HG03520 (cell line): ENCODE data around the gene APOC4.
"Not testable (repeated sequence)": the region's sequence is repeated elsewhere in the genome, so short reads cannot be mapped to it uniquely, and the experiment has no call there.

Experiments
- ATAC-seq: cut with Tn5 transposase; IDR thresholded peaks from one replicate; pipeline ENCODE4 v1.9.1; 2021; ENCODE audit warnings: mild to moderate bottlenecking, moderate library complexity; ENCODE audit not compliant: unreplicated experiment

APOC4 gene, protein sequence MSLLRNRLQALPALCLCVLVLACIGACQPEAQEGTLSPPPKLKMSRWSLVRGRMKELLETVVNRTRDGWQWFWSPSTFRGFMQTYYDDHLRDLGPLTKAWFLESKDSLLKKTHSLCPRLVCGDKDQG

DNA sequence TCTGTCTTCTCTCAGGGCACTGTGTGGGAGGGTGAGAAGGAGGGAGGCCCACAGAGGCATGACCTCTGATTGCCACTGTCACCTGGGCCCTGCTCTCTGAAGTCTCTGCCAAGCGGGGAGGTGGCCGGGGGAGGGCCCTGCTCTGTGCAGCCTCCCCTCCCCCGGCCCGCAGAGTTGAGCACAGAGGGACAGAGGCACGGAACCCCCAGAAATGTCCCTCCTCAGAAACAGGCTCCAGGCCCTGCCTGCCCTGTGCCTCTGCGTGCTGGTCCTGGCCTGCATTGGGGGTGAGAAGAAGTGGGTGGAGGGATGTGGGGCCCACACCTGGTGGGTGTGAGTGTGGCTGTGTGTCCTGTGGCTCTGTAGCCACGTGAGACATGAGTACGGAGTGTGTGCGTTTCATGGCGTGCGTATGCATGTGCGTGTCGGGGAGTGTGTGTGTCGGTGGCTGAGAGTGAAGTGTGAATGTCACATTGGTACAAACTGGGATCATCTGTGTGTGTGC lies at the start of gene APOC4:
Gene APOC4, plus strand, starts transcription at position 171 of the 505 bp plus-strand sequence. Its CDS starts 41 bp downstream, at position 212.
- ATAC-seq = no peak

DNA sequence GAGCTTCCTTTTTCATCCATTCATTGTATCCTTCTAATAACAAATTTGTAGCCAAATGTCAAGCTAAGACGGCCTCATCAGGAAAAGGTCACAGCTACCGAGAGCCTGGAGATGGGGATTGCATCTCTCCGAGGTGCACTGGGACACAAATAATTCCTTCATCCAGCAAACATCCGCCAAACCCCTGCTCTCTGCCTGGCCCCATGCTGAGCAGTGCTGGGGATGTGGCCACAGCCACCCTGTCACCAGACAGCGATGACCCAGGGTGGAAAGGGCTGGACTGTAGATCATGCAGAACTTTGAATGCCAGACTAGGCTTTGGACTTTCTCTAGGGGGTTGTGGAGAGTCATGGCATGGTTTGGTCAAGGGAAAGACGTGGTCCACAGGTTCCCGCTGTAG lies 49.1 kb upstream of the APOC4 start:
- no peak for ATAC-seq

- no peak for ATAC-seq
These were observed 48.5 kb upstream of the APOC4 start for GRCh38 chr19:44893332-44894051.

- ATAC-seq = no peak
These were observed 48.0 kb upstream of the APOC4 start for GRCh38 chr19:44894052-44894400.

- no peak for ATAC-seq
These were observed 47.1 kb upstream of the APOC4 start for GRCh38 chr19:44894946-44895345.

DNA sequence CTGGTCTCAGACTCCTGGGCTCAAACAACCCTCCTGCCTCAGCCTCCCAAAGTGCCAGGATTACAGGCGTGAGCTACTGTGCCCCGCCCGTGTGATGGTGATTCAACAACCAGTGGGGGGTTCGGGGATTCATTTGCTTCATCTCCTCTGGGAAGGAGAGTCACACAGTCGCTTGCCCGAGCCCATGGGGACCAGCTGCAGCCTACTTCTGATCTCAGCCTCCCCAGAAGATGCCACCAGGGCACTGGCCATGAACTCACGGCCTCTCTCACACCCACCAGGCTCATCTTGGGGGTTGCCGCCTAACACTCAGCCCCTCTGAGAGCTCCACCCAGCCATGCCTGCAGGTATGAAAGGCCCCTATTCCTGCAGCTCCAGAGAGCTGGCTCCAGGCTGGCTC lies 44.2 kb upstream of the APOC4 start:
- ATAC-seq = no peak

GRCh38 chr19:44900328-44901244 lies 41.5 kb upstream of the APOC4 start:
- ATAC-seq = no peak

GRCh38 chr19:44903216-44903601 lies 38.8 kb upstream of the APOC4 start:
- no peak for ATAC-seq

DNA sequence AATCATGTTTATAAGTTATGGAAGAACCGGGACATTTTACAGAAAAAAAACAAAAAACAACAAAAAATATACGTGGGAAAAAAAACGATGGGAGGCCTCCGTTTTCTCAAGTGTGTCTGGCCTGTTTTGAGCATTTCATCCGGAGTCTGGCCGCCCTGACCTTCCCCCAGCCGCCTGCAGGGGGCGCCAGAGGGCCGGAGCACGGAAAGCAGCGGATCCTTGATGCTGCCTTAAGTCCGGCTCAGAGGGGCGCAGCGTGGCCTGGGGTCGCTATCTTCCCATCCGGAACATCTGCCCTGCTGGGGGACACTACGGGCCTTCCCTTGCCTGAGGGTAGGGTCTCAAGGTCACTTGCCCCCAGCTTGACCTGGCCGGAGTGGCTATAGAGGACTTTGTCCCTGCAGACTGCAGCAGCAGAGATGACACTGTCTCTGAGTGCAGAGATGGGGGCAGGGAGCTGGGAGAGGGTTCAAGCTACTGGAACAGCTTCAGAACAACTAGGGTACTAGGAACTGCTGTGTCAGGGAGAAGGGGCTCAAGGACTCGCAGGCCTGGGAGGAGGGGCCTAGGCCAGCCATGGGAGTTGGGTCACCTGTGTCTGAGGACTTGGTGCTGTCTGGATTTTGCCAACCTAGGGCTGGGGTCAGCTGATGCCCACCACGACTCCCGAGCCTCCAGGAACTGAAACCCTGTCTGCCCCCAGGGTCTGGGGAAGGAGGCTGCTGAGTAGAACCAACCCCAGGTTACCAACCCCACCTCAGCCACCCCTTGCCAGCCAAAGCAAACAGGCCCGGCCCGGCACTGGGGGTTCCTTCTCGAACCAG lies 38.2 kb upstream of the APOC4 start:
- no peak for ATAC-seq

- no peak for ATAC-seq
These were observed 37.5 kb upstream of the APOC4 start for GRCh38 chr19:44904426-44904994.

GRCh38 chr19:44905437-44906160 lies 36.4 kb upstream of the APOC4 start, which contains the start of gene APOE:
Gene APOE, plus strand, starts transcription at chr19:44905796. Its CDS starts 829 bp downstream, at chr19:44906625.
- no peak for ATAC-seq

GRCh38 chr19:44907613-44908012 lies 34.4 kb upstream of the APOC4 start:
- ATAC-seq = no peak

DNA sequence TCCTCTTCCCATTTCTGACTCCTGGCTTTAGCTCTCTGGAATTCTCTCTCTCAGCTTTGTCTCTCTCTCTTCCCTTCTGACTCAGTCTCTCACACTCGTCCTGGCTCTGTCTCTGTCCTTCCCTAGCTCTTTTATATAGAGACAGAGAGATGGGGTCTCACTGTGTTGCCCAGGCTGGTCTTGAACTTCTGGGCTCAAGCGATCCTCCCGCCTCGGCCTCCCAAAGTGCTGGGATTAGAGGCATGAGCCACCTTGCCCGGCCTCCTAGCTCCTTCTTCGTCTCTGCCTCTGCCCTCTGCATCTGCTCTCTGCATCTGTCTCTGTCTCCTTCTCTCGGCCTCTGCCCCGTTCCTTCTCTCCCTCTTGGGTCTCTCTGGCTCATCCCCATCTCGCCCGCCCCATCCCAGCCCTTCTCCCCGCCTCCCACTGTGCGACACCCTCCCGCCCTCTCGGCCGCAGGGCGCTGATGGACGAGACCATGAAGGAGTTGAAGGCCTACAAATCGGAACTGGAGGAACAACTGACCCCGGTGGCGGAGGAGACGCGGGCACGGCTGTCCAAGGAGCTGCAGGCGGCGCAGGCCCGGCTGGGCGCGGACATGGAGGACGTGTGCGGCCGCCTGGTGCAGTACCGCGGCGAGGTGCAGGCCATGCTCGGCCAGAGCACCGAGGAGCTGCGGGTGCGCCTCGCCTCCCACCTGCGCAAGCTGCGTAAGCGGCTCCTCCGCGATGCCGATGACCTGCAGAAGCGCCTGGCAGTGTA lies 33.8 kb upstream of the APOC4 start:
- ATAC-seq = no peak

- no peak for ATAC-seq
These were observed 33.2 kb upstream of the APOC4 start for GRCh38 chr19:44908836-44909261.

- no peak for ATAC-seq
These were observed 32.3 kb upstream of the APOC4 start for GRCh38 chr19:44909775-44910174.

- not testable (repeated sequence) for ATAC-seq
These were observed 30.1 kb upstream of the APOC4 start for GRCh38 chr19:44911896-44912295.

DNA sequence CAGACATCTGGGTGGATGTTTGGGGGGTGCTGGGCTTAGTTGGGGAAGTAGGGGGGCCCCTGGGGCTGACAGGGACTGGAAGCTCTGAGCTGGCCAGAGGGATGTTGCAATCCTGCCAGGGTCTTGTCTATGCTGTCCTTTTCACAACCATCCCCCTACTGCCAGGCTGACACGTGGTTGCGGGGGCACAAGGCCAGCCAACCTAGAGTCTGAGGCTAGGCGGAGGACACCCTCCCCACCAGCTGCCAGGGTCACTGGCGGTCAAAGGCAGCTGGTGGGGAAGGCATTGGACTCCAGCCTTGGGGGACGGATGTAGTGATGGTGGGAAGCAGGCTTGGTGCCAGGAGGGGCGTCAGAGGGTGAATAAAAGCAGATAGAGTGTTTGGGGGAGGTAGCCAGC lies 29.2 kb upstream of the APOC4 start:
- ATAC-seq = no peak

- ATAC-seq = not testable (repeated sequence)
These were observed 28.3 kb upstream of the APOC4 start for GRCh38 chr19:44913512-44914432.
